ENCODE measurements around the gene GFM1.

- TF ChIP-seq CTCF (IDR thresholded peaks at IDR 0.05) (no peak), POLR2A (IDR thresholded peaks at IDR 0.05) (no peak)
These were observed 87.2 kb downstream of the GFM1 start for GRCh38 chr3:158731486-158731885.
